HCT116 (cell line): ENCODE results near the gene KLF9. TPM values are rescaled to one million over a fixed set of nuclear protein-coding genes. Genes with fewer than 3 reads are reported as not detected.

ENCODE experiments used
- ATAC-seq: fragments of 200-7000 bp; cut with Tn5 transposase; 2 replicates; pipeline ENCODE4 v1.9.1; 2020; ENCODE audit warnings: mild to moderate bottlenecking, moderate library complexity
- BruUV-seq: library from RNA; stranded (reverse); fragments of 400-500 nt; replicated peaks from 2 replicates; lab custom pipeline; 2021; lab: Mats Ljungman, UMichigan
- CTCF ChIA-PET: fragments of 300-600 bp; sonication (Branson Sonifier 250); formaldehyde crosslinking; loops from one replicate; lab custom pipeline; 2021; ENCODE audit warnings: antibody characterized with exemption; lab: Charles Lee
- POLR2A ChIA-PET: fragments of 300-600, 350-600 bp; sonication (Branson Sonifier 250); formaldehyde crosslinking; loops from one replicate; lab custom pipeline; 2021; ENCODE audit warnings: antibody characterized with exemption; lab: Charles Lee
- RAD21 ChIA-PET, 2 experiments: fragments of 300-600 bp; sonication (Branson Sonifier 250); formaldehyde crosslinking; loops; one replicate each; lab custom pipeline; 2023; ENCODE audit warnings: low total read pairs in 2 of 2; ENCODE audit not compliant: uncharacterized antibody in 2 of 2, unreplicated experiment in 2 of 2, low non-redundant PET in 1 of 2; lab: Charles Lee
- DNase-seq: peaks from one replicate; pipeline ENCODE4 v3.0.0-alpha.2; 2010; ENCODE audit warnings: low read depth, low spot score
- H2AFZ ChIP-seq: fragments of 200-600 bp; shearing (Covaris generic), sonication (generic); 2 replicates; pipeline ENCODE4 v1.6.1; 2017; ENCODE audit warnings: low read depth, mixed run types, mixed read lengths, antibody characterized with exemption, low read length; ENCODE audit not compliant: poor library complexity, severe bottlenecking
- H3K27ac ChIP-seq: 2 replicates; pipeline ENCODE4 v1.5.1; 2012; ENCODE audit warnings: low read depth, low read length
- H3K27me3 ChIP-seq: fragments of 200-600 bp; sonication (generic); 2 replicates; pipeline ENCODE4 v1.6.1; 2016; ENCODE audit warnings: mixed run types, low read length, mixed read lengths; ENCODE audit not compliant: insufficient read depth
- H3K36me3 ChIP-seq, 2 experiments: fragments of 200-500 bp in 1 of 2; fragments of 200-600 bp in 1 of 2; sonication (Bioruptor generic) in 1 of 2; sonication (generic) in 1 of 2; 2 replicates each; pipeline versions ENCODE4 v1.5.1 to v1.6.1; 2014 to 2016; ENCODE audit warnings: low read length in 2 of 2, inconsistent platforms in 1 of 2, mixed read lengths in 1 of 2, mixed run types in 1 of 2; ENCODE audit not compliant: insufficient read depth in 2 of 2, control insufficient read depth in 1 of 2
- H3K4me1 ChIP-seq, 2 experiments: fragments of 200-600 bp in 1 of 2; sonication (generic) in 1 of 2; 2 replicates each; pipeline versions ENCODE4 v1.5.1 to v1.6.1; 2012 to 2017; ENCODE audit warnings: low read length in 2 of 2, inconsistent platforms in 1 of 2, mild to moderate bottlenecking in 1 of 2, mixed read lengths in 1 of 2, mixed run types in 1 of 2, moderate library complexity in 1 of 2; ENCODE audit not compliant: insufficient read depth in 2 of 2, control insufficient read depth in 1 of 2
- H3K4me2 ChIP-seq: fragments of 200-600 bp; sonication (generic); 2 replicates; pipeline ENCODE4 v1.6.1; 2017; ENCODE audit warnings: mixed run types, low read length, mixed read lengths
- H3K4me3 ChIP-seq, 2 experiments: fragments of 200-600 bp in 1 of 2; sonication (generic) in 1 of 2; replicated peaks in 1 of 2; 2 replicates each; pipeline ENCODE4 v1.5.1; 2011 to 2016; ENCODE audit warnings: low read length in 2 of 2, control low read depth in 1 of 2, low read depth in 1 of 2, mild to moderate bottlenecking in 1 of 2, mixed read lengths in 1 of 2, mixed run types in 1 of 2
- H3K79me2 ChIP-seq: fragments of 200-600 bp; sonication (generic); 2 replicates; pipeline ENCODE4 v1.6.1; 2017; ENCODE audit warnings: mild to moderate bottlenecking, mixed run types, low read length, moderate library complexity, mixed read lengths; ENCODE audit not compliant: insufficient read depth
- H3K9ac ChIP-seq: fragments of 200-600 bp; sonication (generic); 2 replicates; pipeline ENCODE4 v1.6.1; 2016; ENCODE audit warnings: low read length, mixed read lengths
- H3K9me2 ChIP-seq: fragments of 200-600 bp; sonication (generic), shearing (Covaris generic); 2 replicates; pipeline ENCODE4 v1.6.1; 2017; ENCODE audit warnings: mixed run types, mild to moderate bottlenecking, moderate library complexity; ENCODE audit not compliant: insufficient read depth
- H3K9me3 ChIP-seq, 2 experiments: fragments of 200-500 bp in 1 of 2; fragments of 200-600 bp in 1 of 2; sonication (Bioruptor generic) in 1 of 2; sonication (generic) in 1 of 2; 2 replicates each; pipeline ENCODE4 v1.6.1; 2014 to 2017; ENCODE audit warnings: low read length in 2 of 2, mixed read lengths in 2 of 2, inconsistent platforms in 1 of 2, low read depth in 1 of 2, mild to moderate bottlenecking in 1 of 2, mixed run types in 1 of 2, moderate library complexity in 1 of 2; ENCODE audit not compliant: control insufficient read depth in 1 of 2, insufficient read depth in 1 of 2
- H4K20me1 ChIP-seq: fragments of 200-600 bp; sonication (generic), shearing (Covaris generic); 2 replicates; pipeline ENCODE4 v1.6.1; 2017; ENCODE audit warnings: mixed run types, mild to moderate bottlenecking, moderate library complexity; ENCODE audit not compliant: insufficient read depth
- TCF7L2 ChIP-seq: IDR thresholded peaks from 2 replicates; pipeline ENCODE4 v1.7.0; 2011; ENCODE audit warnings: borderline replicate concordance, inconsistent platforms; ENCODE audit not compliant: insufficient read depth, insufficient read length; ENCODE audit errors: extremely low read depth
- intact Hi-C: fragments of 100-400 bp; cut with micrococcal nuclease; formaldehyde crosslinking; loops from 2 replicates; pipeline ENCODE4 v1.10.0; 2022
- total RNA-seq: library from RNA; stranded (reverse); gene quantifications from one replicate; pipeline ENCODE4 v1.2.1, GENCODE V29; 2021; ENCODE audit not compliant: unreplicated experiment
- TF ChIP-seq, protein P1 (sequence below): IDR thresholded peaks from 2 replicates; pipeline ENCODE4 v1.6.1; 2012; ENCODE audit warnings: low read depth

The KLF9 gene
- total RNA-seq, 1 experiment from 2014 or later = 8.3 TPM

DNA sequence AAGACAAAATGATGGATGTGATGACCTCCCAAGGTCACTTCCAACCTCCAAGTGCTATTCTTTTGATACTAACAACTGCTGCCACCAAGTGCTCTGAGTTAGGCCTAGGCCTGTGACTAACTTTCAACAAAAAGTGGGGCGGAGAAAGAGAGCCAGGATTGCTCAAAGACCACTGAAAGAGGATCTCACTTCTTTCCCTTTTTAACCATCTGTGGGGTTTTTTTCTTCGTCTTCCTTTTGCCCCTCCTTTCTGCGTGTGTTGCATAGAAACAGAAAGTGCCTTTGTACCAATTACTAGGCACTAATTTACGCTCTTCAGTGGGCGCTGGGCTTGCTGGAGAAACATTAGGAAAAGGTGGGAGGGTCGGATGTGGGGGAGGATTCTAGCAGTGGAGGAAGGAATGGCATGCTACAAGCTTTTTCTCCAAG is 8.0 kb downstream of the KLF9 start:
- ATAC-seq = no peak
- Histone ChIP-seq H3K36me3 (no peaks in the 10 kb centered on the region), H3K79me2 (no peaks in the 10 kb centered on the region), H3K9me3 (no peaks in the 10 kb centered on the region), H3K4me3 (no peak overlapping the region), H4K20me1 (no peaks in the 10 kb centered on the region), H3K9ac (no peak overlapping the region), H3K4me2 (no peak overlapping the region), H2AFZ (no peak overlapping the region), H3K27me3 (no peaks in the 10 kb centered on the region), H3K27ac (no peak overlapping the region), H3K9me2 (no peaks in the 10 kb centered on the region), H3K4me1 (peaks cover 5 to 23% of the 10 kb centered on the region in 2 experiments; a peak in 2 of 4 replicates)
- POLR2A ChIA-PET = no interaction called here
- RAD21 ChIA-PET = no interaction called here
- TF ChIP-seq, protein P1, sequence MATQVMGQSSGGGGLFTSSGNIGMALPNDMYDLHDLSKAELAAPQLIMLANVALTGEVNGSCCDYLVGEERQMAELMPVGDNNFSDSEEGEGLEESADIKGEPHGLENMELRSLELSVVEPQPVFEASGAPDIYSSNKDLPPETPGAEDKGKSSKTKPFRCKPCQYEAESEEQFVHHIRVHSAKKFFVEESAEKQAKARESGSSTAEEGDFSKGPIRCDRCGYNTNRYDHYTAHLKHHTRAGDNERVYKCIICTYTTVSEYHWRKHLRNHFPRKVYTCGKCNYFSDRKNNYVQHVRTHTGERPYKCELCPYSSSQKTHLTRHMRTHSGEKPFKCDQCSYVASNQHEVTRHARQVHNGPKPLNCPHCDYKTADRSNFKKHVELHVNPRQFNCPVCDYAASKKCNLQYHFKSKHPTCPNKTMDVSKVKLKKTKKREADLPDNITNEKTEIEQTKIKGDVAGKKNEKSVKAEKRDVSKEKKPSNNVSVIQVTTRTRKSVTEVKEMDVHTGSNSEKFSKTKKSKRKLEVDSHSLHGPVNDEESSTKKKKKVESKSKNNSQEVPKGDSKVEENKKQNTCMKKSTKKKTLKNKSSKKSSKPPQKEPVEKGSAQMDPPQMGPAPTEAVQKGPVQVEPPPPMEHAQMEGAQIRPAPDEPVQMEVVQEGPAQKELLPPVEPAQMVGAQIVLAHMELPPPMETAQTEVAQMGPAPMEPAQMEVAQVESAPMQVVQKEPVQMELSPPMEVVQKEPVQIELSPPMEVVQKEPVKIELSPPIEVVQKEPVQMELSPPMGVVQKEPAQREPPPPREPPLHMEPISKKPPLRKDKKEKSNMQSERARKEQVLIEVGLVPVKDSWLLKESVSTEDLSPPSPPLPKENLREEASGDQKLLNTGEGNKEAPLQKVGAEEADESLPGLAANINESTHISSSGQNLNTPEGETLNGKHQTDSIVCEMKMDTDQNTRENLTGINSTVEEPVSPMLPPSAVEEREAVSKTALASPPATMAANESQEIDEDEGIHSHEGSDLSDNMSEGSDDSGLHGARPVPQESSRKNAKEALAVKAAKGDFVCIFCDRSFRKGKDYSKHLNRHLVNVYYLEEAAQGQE = no peak
- DNase-seq = no peak
- intact Hi-C loops = no loop called here
- CTCF ChIA-PET = no interaction called here
- no TSS peak for BruUV-seq

DNA sequence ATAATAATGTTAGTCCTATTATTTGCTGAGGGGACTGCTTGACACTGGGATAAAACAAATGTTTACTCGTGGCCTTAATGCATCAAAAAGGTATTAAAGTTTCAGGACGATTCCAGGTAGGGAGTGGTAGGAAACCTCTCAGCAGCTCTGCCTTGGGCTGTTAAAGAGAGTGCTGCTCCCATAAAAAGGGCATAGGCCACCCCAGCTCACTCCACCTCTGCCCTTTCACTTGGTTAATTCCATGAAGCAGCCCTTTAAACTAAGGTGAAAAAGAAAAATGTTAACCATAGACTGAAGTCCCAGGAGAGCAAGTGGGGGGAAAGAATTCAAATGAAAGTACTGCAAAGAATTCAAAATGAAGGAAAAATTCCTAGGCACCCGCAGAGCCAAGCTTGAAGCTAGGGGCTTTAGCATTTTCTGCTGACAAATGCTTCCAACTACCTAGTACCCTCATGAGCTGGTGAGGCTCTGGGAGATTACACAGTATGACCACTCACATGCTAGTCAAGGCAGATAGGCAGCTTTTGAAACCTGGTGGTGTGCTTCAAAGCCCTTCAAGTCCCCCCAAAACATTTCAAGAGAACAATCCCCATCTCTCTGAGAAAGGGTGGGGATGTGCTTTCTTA is 8.5 kb downstream of the KLF9 start:
- ChIA-PET CTCF (no interaction called here), POLR2A (interaction anchor here (1.6 kb wide), 1 partner anchor 13 kb away, joined by 4 read pairs; no protein-coding TSS in a partner anchor), RAD21 (no interaction called here)
- BruUV-seq = no TSS peak
- H3K4me1 ChIP-seq = peaks cover 2 to 17% of the 10 kb centered on the region in 2 experiments; a peak in 2 of 4 replicates
- no peaks in the 10 kb centered on the region for H3K36me3 ChIP-seq
- H4K20me1 ChIP-seq = no peaks in the 10 kb centered on the region
- no peaks in the 10 kb centered on the region for H3K27me3 ChIP-seq
- H3K4me2 ChIP-seq = no peak overlapping the region
- no peaks in the 10 kb centered on the region for H3K9me3 ChIP-seq
- DNase-seq (no peak), ATAC-seq (no peak)
- no peaks in the 10 kb centered on the region for H3K79me2 ChIP-seq
- intact Hi-C loops = no loop called here
- TF ChIP-seq, protein P1 = no peak
- no peak for TF ChIP-seq TCF7L2
- no peak overlapping the region for H3K9ac ChIP-seq
- H2AFZ ChIP-seq = no peak overlapping the region
- H3K9me2 ChIP-seq = no peaks in the 10 kb centered on the region
- H3K4me3 ChIP-seq = no peak overlapping the region
- H3K27ac ChIP-seq = no peak overlapping the region
